Endodermal cell (in vitro differentiated cells): Measurements from ENCODE around the gene LGR5. TPM values are rescaled to one million over a fixed set of nuclear protein-coding genes. Genes with fewer than 3 reads are reported as not detected.

Source experiments
- DNase-seq: peaks from one replicate; pipeline ENCODE4 v3.0.0-alpha.2; 2017
- H3K27ac ChIP-seq: 2 replicates; pipeline ENCODE4 v1.5.1; 2013; ENCODE audit warnings: mild to moderate bottlenecking, low read depth, low read length, moderate library complexity
- H3K27me3 ChIP-seq: 2 replicates; pipeline ENCODE4 v1.6.1; 2013; ENCODE audit warnings: mild to moderate bottlenecking, low read length, moderate library complexity; ENCODE audit not compliant: insufficient read depth, control insufficient read depth, poor library complexity, severe bottlenecking
- H3K36me3 ChIP-seq: 2 replicates; pipeline ENCODE4 v1.7.0; 2013; ENCODE audit warnings: mild to moderate bottlenecking, low read length, moderate library complexity; ENCODE audit not compliant: control insufficient read depth, insufficient read depth
- H3K4me1 ChIP-seq: one replicate; pipeline ENCODE4 v1.7.0; 2013; ENCODE audit warnings: low read length; ENCODE audit not compliant: control insufficient read depth, insufficient read depth
- H3K4me3 ChIP-seq: 2 replicates; pipeline ENCODE4 v1.5.1; 2013; ENCODE audit warnings: mild to moderate bottlenecking, low read length, moderate library complexity
- H3K9ac ChIP-seq: 2 replicates; pipeline ENCODE4 v1.6.1; 2013; ENCODE audit warnings: mild to moderate bottlenecking, low read length, moderate library complexity; ENCODE audit not compliant: poor library complexity, severe bottlenecking; ENCODE audit errors: extremely low read depth
- H3K9me3 ChIP-seq: 2 replicates; pipeline ENCODE4 v1.6.1; 2013; ENCODE audit warnings: mild to moderate bottlenecking, low read length, moderate library complexity; ENCODE audit not compliant: control insufficient read depth
- H3K27ac Mint-ChIP-seq: 2 replicates; pipeline ENCODE4 v1.8.0; 2020; ENCODE audit warnings: mixed read lengths
- H3K27me3 Mint-ChIP-seq: 2 replicates; pipeline ENCODE4 v1.8.0; 2021; ENCODE audit warnings: mild to moderate bottlenecking, mixed read lengths; ENCODE audit not compliant: insufficient read depth
- H3K36me3 Mint-ChIP-seq: 2 replicates; pipeline ENCODE4 v1.8.0; 2020; ENCODE audit warnings: low read depth, mixed read lengths
- H3K4me1 Mint-ChIP-seq: 2 replicates; pipeline ENCODE4 v1.8.0; 2020; ENCODE audit warnings: mixed read lengths
- H3K4me3 Mint-ChIP-seq: 2 replicates; pipeline ENCODE4 v1.8.0; 2020; ENCODE audit warnings: mild to moderate bottlenecking, moderate library complexity, mixed read lengths
- H3K9me3 Mint-ChIP-seq: 2 replicates; pipeline ENCODE4 v1.8.0; 2020; ENCODE audit warnings: mild to moderate bottlenecking, mixed read lengths
- CTCF ChIP-seq: fragments of 200-600 bp; sonication (generic); conservative IDR thresholded peaks from 2 replicates; pipeline ENCODE4 v1.5.0; 2021; ENCODE audit warnings: antibody characterized with exemption, mild to moderate bottlenecking
- WGBS, 2 experiments: methylation state at CpG; one replicate each; pipeline versions ENCODE4 v1.1.5 to v1.1.7; 2013; ENCODE audit warnings: missing lambda C conversion rate in 2 of 2, mixed read lengths in 1 of 2; ENCODE audit not compliant: insufficient coverage in 1 of 2, insufficient read length in 1 of 2; 5-methylcytosine and 5-hydroxymethylcytosine counted together
- total RNA-seq, 2 donors: library from RNA; stranded (reverse); fragmentation: NEBNext Ultra II Directional in 1 of 2; extraction: Animal tissue kit (Norgen Biotek cat#: 25700) in 1 of 2; gene quantifications; 2 replicates in 1 of 2; 3 replicates in 1 of 2; pipeline ENCODE4 v1.2.1, GENCODE V29; 2021

LGR5 gene
- total RNA-seq, 2 donors from 2014 or later: 27.2 to 49.9 TPM

DNA sequence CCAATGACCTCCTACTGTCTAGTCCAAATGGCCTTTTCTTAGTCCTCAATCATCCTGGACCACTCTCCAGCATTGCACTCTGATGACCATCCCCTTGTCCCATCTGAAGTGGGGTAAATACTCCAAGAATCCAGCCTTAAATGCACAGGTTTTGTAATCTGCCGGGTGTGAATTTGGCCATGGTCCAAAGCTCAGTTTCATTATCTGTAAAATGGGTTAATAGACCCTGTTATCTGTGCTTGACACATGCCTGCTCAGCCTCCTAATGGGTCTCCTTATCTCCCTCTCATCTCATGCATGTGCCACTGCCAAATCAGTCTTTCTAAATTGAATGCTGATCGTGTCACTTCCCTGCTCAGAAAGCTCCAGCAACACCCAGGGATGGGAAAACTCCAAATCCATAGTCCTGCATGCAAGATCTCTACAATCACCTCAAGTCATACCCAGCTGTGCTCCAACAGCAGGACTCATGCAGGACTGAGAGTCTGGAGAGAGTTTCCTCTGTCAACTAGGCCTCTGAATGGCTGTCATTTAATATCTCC lies 22.3 kb downstream of the LGR5 start:
- Mint-ChIP-seq H3K36me3 (peaks cover 2% of the 10 kb centered on the region), H3K4me1 (peaks cover 29% of the 10 kb centered on the region), H3K9me3 (no peaks in the 10 kb centered on the region), H3K27ac (no peak overlapping the region), H3K27me3 (peaks cover 9% of the 10 kb centered on the region), H3K4me3 (no peak overlapping the region)
- WGBS, 2 experiments: 72 to 79% methylated on average over 2 of the region's 2 CpGs
- DNase-seq: peak; percentile 72
- no peak overlapping the region for H3K9ac ChIP-seq
- no peaks in the 10 kb centered on the region for H3K9me3 ChIP-seq
- no peak for TF ChIP-seq CTCF
- H3K4me1 ChIP-seq: peaks cover 31% of the 10 kb centered on the region
- peaks cover 37% of the 10 kb centered on the region for H3K36me3 ChIP-seq
- no peak overlapping the region for H3K4me3 ChIP-seq
- no peak overlapping the region for H3K27ac ChIP-seq
- no peaks in the 10 kb centered on the region for H3K27me3 ChIP-seq

DNA sequence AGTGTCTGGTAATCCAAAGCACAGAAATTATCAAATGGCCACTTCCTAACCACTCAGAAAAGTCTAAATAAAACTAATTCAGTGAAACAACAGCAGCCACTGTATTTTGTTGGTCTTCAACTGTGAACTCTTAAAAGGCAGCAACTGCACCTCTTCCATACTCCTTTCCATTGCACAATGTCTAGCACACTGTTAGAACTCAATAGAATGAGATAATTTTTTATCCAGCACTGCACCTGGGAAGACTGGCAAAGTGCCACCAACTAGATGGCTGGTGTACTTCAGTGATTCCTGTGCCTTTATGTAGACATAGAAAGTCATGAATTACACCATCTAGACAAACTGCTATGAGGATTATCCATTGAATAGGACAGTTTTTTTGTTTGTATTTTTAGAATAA lies 26.2 kb downstream of the LGR5 start:
- Histone ChIP-seq H3K4me3 (no peak overlapping the region), H3K4me1 (peaks cover 11% of the 10 kb centered on the region), H3K36me3 (peaks cover 49% of the 10 kb centered on the region), H3K27me3 (no peaks in the 10 kb centered on the region), H3K9me3 (no peaks in the 10 kb centered on the region), H3K27ac (no peak overlapping the region), H3K9ac (no peak overlapping the region)
- Mint-ChIP-seq H3K27me3 (no peaks in the 10 kb centered on the region), H3K4me1 (peaks cover 30% of the 10 kb centered on the region), H3K27ac (no peak overlapping the region), H3K9me3 (no peaks in the 10 kb centered on the region), H3K4me3 (no peak overlapping the region), H3K36me3 (peaks cover 5% of the 10 kb centered on the region)
- DNase-seq: no peak
- TF ChIP-seq CTCF: no peak

- Mint-ChIP-seq H3K9me3 (no peaks in the 10 kb centered on the region), H3K4me3 (no peak overlapping the region), H3K27ac (peak overlapping the region; percentile 29), H3K27me3 (no peaks in the 10 kb centered on the region), H3K4me1 (peaks cover 38% of the 10 kb centered on the region), H3K36me3 (peaks cover 7% of the 10 kb centered on the region)
- 77 to 80% methylated on average over 7 to 15 of the region's 15 CpGs for WGBS, 2 experiments
- H3K27me3 ChIP-seq: no peaks in the 10 kb centered on the region
- peaks cover 11% of the 10 kb centered on the region for H3K4me1 ChIP-seq
- DNase-seq: peak; percentile 80
- H3K4me3 ChIP-seq: no peak overlapping the region
- no peak for TF ChIP-seq CTCF
- H3K9me3 ChIP-seq: no peaks in the 10 kb centered on the region
- H3K36me3 ChIP-seq: peaks cover 46% of the 10 kb centered on the region
- H3K9ac ChIP-seq: no peak overlapping the region
- no peak overlapping the region for H3K27ac ChIP-seq
These were observed 29.7 kb downstream of the LGR5 start for GRCh38 chr12:71469258-71469750.
